Vagina (tissue), 2 donors: Measurements from ENCODE around the gene AGPAT3. TPM values are rescaled to one million over a fixed set of nuclear protein-coding genes. Genes with fewer than 3 reads are reported as not detected.

ENCODE experiments used
- DNase-seq, 2 donors: peaks; one replicate each; pipeline ENCODE4 v3.0.0-alpha.2; 2017; ENCODE audit errors: extremely low spot score in 2 of 2
- H3K27ac ChIP-seq: fragments of 200-600 bp; sonication (generic); one replicate; pipeline ENCODE4 v1.5.1; 2019
- H3K27me3 ChIP-seq: fragments of 200-600 bp; sonication (generic); one replicate; pipeline ENCODE4 v1.5.1; 2019
- H3K36me3 ChIP-seq, 2 donors: fragments of 200-600 bp; sonication (generic); one replicate each; pipeline ENCODE4 v1.5.1; 2017 to 2019
- H3K4me1 ChIP-seq: fragments of 200-600 bp; sonication (generic); one replicate; pipeline ENCODE4 v1.5.1; 2019
- H3K4me3 ChIP-seq, 2 donors: fragments of 200-600 bp; sonication (generic); 1 replicate in 1 of 2; 2 replicates in 1 of 2; pipeline ENCODE4 v1.5.1; 2016 to 2019
- H3K9me3 ChIP-seq: fragments of 200-600 bp; sonication (generic); one replicate; pipeline ENCODE4 v1.5.1; 2019
- CTCF ChIP-seq, 3 experiments: fragments of 450-650 bp in 2 of 3; fragments of 200-600 bp in 1 of 3; sonication (generic) in 1 of 3; IDR thresholded peaks; one replicate each; pipeline ENCODE4 v1.5.1; 2017 to 2019; ENCODE audit warnings: antibody characterized with exemption in 3 of 3, mild to moderate bottlenecking in 2 of 3, moderate library complexity in 2 of 3
- POLR2A ChIP-seq, 2 donors: fragments of 450-650 bp; IDR thresholded peaks; one replicate each; pipeline ENCODE4 v1.6.1; 2017; ENCODE audit warnings: antibody characterized with exemption in 2 of 2, mild to moderate bottlenecking in 2 of 2, moderate library complexity in 2 of 2
- POLR2AphosphoS5 ChIP-seq, 2 donors: sonication (generic); formaldehyde crosslinking; IDR thresholded peaks; one replicate each; pipeline ENCODE4 v1.9.0; 2017; ENCODE audit warnings: antibody characterized with exemption in 2 of 2, mild to moderate bottlenecking in 2 of 2, low read depth in 1 of 2; ENCODE audit not compliant: insufficient read depth in 1 of 2
- intact Hi-C: fragments of 100-400 bp; cut with DNase I; formaldehyde crosslinking; loops from one replicate; pipeline ENCODE4 v1.15.1; 2023
- total RNA-seq: library from RNA; depleted of rRNA; stranded (reverse); fragments of >200 nt; gene quantifications from one replicate; pipeline ENCODE4 v1.2.3, GENCODE V29; 2016

Gene AGPAT3
- total RNA-seq, 1 donor from 2014 or later, result 34.4 TPM

- no peak for DNase-seq
- intact Hi-C loops, result no loop called here
- H3K36me3 ChIP-seq, result no peaks in the 10 kb centered on the region
- no peak overlapping the region for H3K4me3 ChIP-seq
- no peaks in the 10 kb centered on the region for H3K27me3 ChIP-seq
- TF ChIP-seq POLR2AphosphoS5 (IDR thresholded peaks at IDR 0.05; ENCODE audit: insufficient read depth in 1 of 2, low read depth in 1 of 2) (no peak), CTCF (IDR thresholded peaks at IDR 0.05) (no peak), POLR2A (IDR thresholded peaks at IDR 0.05) (no peak)
- peaks cover 70% of the 10 kb centered on the region for H3K4me1 ChIP-seq
- no peaks in the 10 kb centered on the region for H3K9me3 ChIP-seq
- no peak overlapping the region for H3K27ac ChIP-seq
These were observed 56.6 kb downstream of the AGPAT3 start for GRCh38 chr21:43921571-43921978.

GRCh38 chr21:43921979-43922945 lies 57.2 kb downstream of the AGPAT3 start:
- no peak for DNase-seq
- Histone ChIP-seq H3K9me3 (no peaks in the 10 kb centered on the region), H3K36me3 (no peaks in the 10 kb centered on the region), H3K27me3 (no peaks in the 10 kb centered on the region), H3K4me3 (no peak overlapping the region), H3K4me1 (peaks cover 65% of the 10 kb centered on the region), H3K27ac (no peak overlapping the region)
- intact Hi-C loops, result no loop called here
- TF ChIP-seq CTCF (IDR thresholded peaks at IDR 0.05) (no peak), POLR2A (IDR thresholded peaks at IDR 0.05) (no peak), POLR2AphosphoS5 (IDR thresholded peaks at IDR 0.05; ENCODE audit: insufficient read depth in 1 of 2, low read depth in 1 of 2) (no peak)

- DNase-seq, result no peak
- TF ChIP-seq CTCF (IDR thresholded peaks at IDR 0.05), result no peak
- no peak for TF ChIP-seq POLR2A (IDR thresholded peaks at IDR 0.05)
- TF ChIP-seq POLR2AphosphoS5 (IDR thresholded peaks at IDR 0.05; ENCODE audit: insufficient read depth in 1 of 2, low read depth in 1 of 2), result no peak
- Histone ChIP-seq H3K27me3 (no peaks in the 10 kb centered on the region), H3K36me3 (no peaks in the 10 kb centered on the region), H3K27ac (no peak overlapping the region), H3K4me3 (no peak overlapping the region), H3K4me1 (peaks cover 65% of the 10 kb centered on the region), H3K9me3 (no peaks in the 10 kb centered on the region)
- intact Hi-C loops, result no loop called here
These were observed 57.9 kb downstream of the AGPAT3 start for GRCh38 chr21:43922949-43923348.

- H3K36me3 ChIP-seq, result no peaks in the 10 kb centered on the region
- intact Hi-C loops, result no loop called here
- no peaks in the 10 kb centered on the region for H3K27me3 ChIP-seq
- peaks cover 68% of the 10 kb centered on the region for H3K4me1 ChIP-seq
- no peak overlapping the region for H3K4me3 ChIP-seq
- H3K9me3 ChIP-seq, result no peaks in the 10 kb centered on the region
- no peak for TF ChIP-seq CTCF (IDR thresholded peaks at IDR 0.05)
- no peak for TF ChIP-seq POLR2A (IDR thresholded peaks at IDR 0.05)
- DNase-seq, result no peak
- no peak overlapping the region for H3K27ac ChIP-seq
These were observed 58.4 kb downstream of the AGPAT3 start for GRCh38 chr21:43923391-43923790.
